Kidney capillary endothelial cell (primary cell): ENCODE data around the gene ADAM29.
"Not testable (repeated sequence)": the region's sequence is repeated elsewhere in the genome, so short reads cannot be mapped to it uniquely, and the experiment has no call there.

Source experiments
- DNase-seq: peaks from one replicate; pipeline ENCODE4 v3.0.0-alpha.2; 2018; ENCODE audit warnings: low spot score

Gene ADAM29

GRCh38 chr4:174948826-174949225, 30.7 kb downstream of the ADAM29 start:
- DNase-seq = no peak

- DNase-seq = no peak
These were observed 54.8 kb downstream of the ADAM29 start for GRCh38 chr4:174972911-174973310.

DNA sequence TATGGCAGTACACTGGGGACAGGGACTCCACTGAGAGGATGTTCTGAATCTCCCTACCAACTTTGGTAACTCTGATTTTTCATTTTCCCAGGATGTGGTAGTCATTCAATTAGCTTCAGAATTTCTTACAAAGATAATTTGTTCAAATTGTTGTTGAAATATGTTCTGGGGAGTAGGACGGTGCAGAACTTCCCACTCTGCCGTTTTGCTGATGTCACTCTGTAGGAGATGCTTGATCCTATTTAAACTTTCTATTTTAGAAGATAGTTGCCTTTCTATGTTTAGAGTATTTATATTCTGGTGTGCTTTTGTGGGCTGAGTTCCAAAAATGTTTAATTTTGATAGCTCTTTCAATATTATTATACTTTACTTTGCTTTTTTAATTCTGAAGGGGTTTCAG, 55.2 kb downstream of the ADAM29 start:
- no peak for DNase-seq

DNA sequence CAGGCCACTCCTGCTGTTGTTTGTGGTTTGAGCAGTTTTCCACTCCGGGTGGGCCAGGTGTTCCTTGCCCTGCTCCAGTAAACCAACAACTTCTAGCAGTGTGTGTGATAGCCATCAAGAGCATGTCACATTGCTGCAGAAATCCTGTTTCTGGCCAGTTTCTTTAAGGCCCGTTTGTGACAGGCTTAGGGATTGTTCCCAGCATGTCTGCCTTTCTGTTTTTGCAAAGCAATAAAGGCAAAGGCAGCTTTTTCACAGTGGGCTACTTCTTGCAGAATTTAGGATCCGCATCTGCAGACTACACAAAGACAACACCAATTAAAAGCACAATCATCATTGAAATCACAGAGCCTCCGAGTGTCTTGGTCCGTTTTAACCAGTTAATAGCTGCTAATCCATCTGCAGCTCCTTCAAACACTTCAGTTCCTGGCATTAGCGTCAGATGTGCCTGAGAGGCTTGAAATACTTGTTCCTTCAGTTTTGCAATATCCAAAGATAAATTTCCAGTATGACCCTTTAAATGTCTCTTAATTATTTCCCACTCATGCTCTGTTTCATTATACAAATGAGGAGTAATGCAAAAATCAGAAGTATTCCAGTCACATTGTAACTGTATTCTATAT, 65.1 kb downstream of the ADAM29 start:
- no peak for DNase-seq

DNA sequence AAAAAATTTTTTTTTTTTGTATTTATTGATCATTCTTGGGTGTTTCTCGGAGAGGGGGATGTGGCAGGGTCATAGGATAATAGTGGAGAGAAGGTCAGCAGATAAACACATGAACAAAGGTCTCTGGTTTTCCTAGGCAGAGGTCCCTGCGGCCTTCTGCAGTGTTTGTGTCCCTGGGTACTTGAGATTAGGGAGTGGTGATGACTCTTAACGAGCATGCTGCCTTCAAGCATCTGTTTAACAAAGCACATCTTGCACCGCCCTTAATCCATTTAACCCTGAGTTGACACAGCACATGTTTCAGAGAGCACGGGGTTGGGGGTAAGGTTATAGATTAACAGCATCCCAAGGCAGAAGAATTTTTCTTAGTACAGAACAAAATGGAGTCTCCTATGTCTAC, 65.7 kb downstream of the ADAM29 start:
- DNase-seq = not testable (repeated sequence)

GRCh38 chr4:174989791-174990190, 71.6 kb downstream of the ADAM29 start:
- no peak for DNase-seq

DNA sequence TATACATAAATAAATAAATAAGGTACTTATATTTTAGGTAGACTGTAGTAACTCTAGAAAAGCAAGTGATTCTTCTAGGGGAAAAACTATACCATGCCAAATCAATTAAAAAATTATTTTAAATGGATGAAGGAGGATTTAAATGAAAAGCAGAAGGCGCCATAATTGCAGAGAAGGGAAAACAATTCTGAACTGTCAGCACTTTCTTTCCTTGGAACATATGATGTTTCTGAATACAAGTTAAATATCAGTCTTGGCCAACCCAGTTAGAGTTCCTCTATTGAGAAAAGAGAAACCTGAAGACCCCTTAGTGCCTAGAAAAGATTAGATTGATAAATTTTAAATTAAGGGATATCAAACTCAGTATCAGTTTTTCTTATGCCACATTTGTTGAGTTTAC, 75.8 kb downstream of the ADAM29 start:
- no peak for DNase-seq

DNA sequence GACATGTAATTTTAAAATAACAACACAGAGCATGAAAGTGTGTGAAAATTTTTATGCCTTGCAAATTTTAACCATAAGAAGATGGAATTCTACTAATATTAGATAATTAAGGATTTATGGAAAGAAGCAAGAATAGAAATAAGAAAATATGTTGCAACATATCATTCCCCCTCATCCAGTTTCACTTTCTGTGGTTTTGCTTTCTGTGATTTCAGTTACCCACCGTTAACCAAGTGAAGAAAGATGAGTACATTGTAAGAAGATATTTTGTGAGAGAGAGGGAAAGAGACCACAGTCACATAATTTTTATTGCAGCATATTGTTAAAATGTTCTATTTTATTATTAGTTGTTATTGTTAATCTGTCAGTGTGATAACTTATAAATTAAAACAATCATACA, 77.9 kb downstream of the ADAM29 start:
- no peak for DNase-seq

DNA sequence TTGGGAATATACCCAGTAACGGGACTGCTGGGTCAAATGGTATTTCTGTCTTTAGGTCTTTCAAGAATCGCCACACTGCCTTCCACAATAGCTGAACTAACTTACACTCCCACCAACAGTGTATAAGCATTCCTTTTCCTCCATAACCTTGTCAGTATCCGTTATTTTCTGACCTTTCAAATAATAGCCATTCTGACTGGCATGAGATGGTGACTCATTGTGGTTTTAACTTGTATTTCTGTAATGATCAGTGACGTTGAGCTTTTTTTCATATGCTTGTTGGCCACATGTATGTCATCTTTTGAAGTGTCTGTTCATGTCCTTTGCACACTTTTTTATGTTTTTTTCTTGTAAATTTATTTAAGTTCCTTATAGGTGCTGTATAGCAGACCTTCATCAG, 81.2 kb downstream of the ADAM29 start:
- no peak for DNase-seq

GRCh38 chr4:175017751-175018150, 99.6 kb downstream of the ADAM29 start:
- no peak for DNase-seq

DNA sequence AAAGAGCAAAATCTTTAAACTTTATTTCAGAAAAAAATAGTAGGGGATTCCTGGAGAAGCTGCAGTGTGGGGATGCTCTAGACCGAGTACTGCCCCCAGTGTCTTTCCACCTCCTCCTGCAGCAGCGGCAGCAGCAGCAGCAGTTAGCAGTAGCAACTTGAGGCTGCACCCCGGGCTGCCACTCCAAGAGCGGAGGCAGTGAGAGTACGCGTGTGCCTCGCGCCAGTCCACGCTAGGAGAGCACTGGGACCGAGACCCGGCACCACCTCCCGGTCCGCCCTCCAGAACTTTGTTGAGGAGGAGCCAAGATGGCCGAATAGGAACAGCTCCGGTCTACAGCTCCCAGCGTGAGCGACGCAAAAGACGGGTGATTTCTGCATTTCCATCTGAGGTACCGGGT, 101.3 kb downstream of the ADAM29 start:
- not testable (repeated sequence) for DNase-seq
